HepG2 (cell line): ENCODE measurements around the gene POC1A. TPM values are rescaled to one million over a fixed set of nuclear protein-coding genes. Genes with fewer than 3 reads are reported as not detected.

Source experiments
- GATAD2A ChIP-seq: IDR thresholded peaks from 2 replicates; pipeline ENCODE4 v1.6.1; 2016
- HIC2 ChIP-seq: sonication (generic); formaldehyde crosslinking; IDR thresholded peaks from 2 replicates; pipeline ENCODE4 v1.9.0; 2022; ENCODE audit warnings: low read depth, missing genetic modification reagents
- HNF4G ChIP-seq, 2 experiments: sonication (generic) in 1 of 2; formaldehyde crosslinking in 1 of 2; IDR thresholded peaks; 2 replicates each; pipeline versions ENCODE4 v1.4.0 to v1.6.1; 2011 to 2020; ENCODE audit warnings: borderline replicate concordance in 2 of 2, low read depth in 2 of 2, mild to moderate bottlenecking in 2 of 2, low read length in 1 of 2, missing genetic modification reagents in 1 of 2, moderate library complexity in 1 of 2
- KDM5B ChIP-seq: sonication (generic); formaldehyde crosslinking; IDR thresholded peaks from 2 replicates; pipeline ENCODE4 v1.4.0; 2020; ENCODE audit warnings: missing genetic modification reagents, mild to moderate bottlenecking, borderline replicate concordance
- MED13 ChIP-seq: sonication (generic); formaldehyde crosslinking; IDR thresholded peaks from 2 replicates; pipeline ENCODE4 v1.5.0; 2020; ENCODE audit warnings: missing genetic modification reagents
- NONO ChIP-seq, 2 experiments: fragments of 450-650 bp in 1 of 2; sonication (generic) in 1 of 2; formaldehyde crosslinking in 1 of 2; IDR thresholded peaks in 1 of 2; conservative IDR thresholded peaks in 1 of 2; 2 replicates each; pipeline versions ENCODE4 v1.6.1 to v1.8.0; 2017 to 2022; ENCODE audit warnings: mild to moderate bottlenecking in 1 of 2, missing genetic modification reagents in 1 of 2, moderate library complexity in 1 of 2
- PHF20 ChIP-seq: sonication (generic); formaldehyde crosslinking; IDR thresholded peaks from 2 replicates; pipeline ENCODE4 v1.5.0; 2020; ENCODE audit warnings: mild to moderate bottlenecking, missing genetic modification reagents
- RFX3 ChIP-seq: IDR thresholded peaks from 2 replicates; pipeline ENCODE4 v1.6.1; 2016; ENCODE audit warnings: missing biosample characterization, missing genetic modification reagents
- SMARCC2 ChIP-seq: fragments of 450-650 bp; IDR thresholded peaks from 2 replicates; pipeline ENCODE4 v1.6.1; 2017; ENCODE audit warnings: antibody characterized with exemption, mild to moderate bottlenecking
- TRIM24 ChIP-seq: sonication (generic); formaldehyde crosslinking; IDR thresholded peaks from 2 replicates; pipeline ENCODE4 v1.8.0; 2022; ENCODE audit warnings: mild to moderate bottlenecking, missing genetic modification reagents
- ZFYVE20 ChIP-seq: sonication (generic); formaldehyde crosslinking; IDR thresholded peaks from 2 replicates; pipeline ENCODE4 v1.8.0; 2023; ENCODE audit warnings: low read depth, mild to moderate bottlenecking, moderate library complexity, missing genetic modification reagents, borderline replicate concordance
- ZNF24 ChIP-seq: fragments of 450-650 bp; IDR thresholded peaks from 2 replicates; pipeline ENCODE4 v1.6.1; 2017; ENCODE audit warnings: antibody characterized with exemption, mild to moderate bottlenecking
- ZNF260 ChIP-seq: sonication (generic); formaldehyde crosslinking; IDR thresholded peaks from 2 replicates; pipeline ENCODE4 v1.4.0; 2020; ENCODE audit warnings: missing genetic modification reagents, low read depth, mild to moderate bottlenecking, borderline replicate concordance
- ZNF3 ChIP-seq: IDR thresholded peaks from 2 replicates; pipeline ENCODE4 v1.7.0; 2017; ENCODE audit warnings: inconsistent platforms
- ZNF775 ChIP-seq: sonication (generic); formaldehyde crosslinking; IDR thresholded peaks from 2 replicates; pipeline ENCODE4 v1.4.0; 2020; ENCODE audit warnings: missing genetic modification reagents, mild to moderate bottlenecking, moderate library complexity, borderline replicate concordance
- ZNF883 ChIP-seq: sonication (generic); formaldehyde crosslinking; IDR thresholded peaks from 2 replicates; pipeline ENCODE4 v1.5.1; 2020; ENCODE audit warnings: mild to moderate bottlenecking, missing genetic modification reagents; ENCODE audit errors: not compliant biosample characterization
- polyA plus RNA-seq, 8 experiments: library from polyadenylated mRNA; depleted of rRNA in 3 of 8; stranded (reverse) in 7 of 8; unstranded in 1 of 8; fragments of >200 nt; fragmentation: Illumina TruSeq in 4 of 8; extraction: Trizol in 4 of 8; gene quantifications; 2 replicates each; pipeline versions ENCODE4 v1.2.1 to v1.2.3, GENCODE V29; 2011 to 2016; ENCODE audit warnings: low read depth in 4 of 8, missing spikeins in 1 of 8, mixed read lengths in 1 of 8; ENCODE audit not compliant: insufficient read depth in 1 of 8
- total RNA-seq, 5 experiments: library from RNA; depleted of rRNA; stranded (reverse); fragments of >200 nt; fragmentation: Illumina TruSeq; extraction: Trizol; gene quantifications; 2 replicates each; pipeline ENCODE4 v1.2.3, GENCODE V29; 2016; ENCODE audit warnings: low read depth in 1 of 5
- TF ChIP-seq, protein P1 (sequence below): sonication (generic); formaldehyde crosslinking; IDR thresholded peaks from 2 replicates; pipeline ENCODE4 v1.4.0; 2020; ENCODE audit warnings: missing genetic modification reagents
- TF ChIP-seq, protein P2 (sequence below): sonication (generic); formaldehyde crosslinking; IDR thresholded peaks from 2 replicates; pipeline ENCODE4 v1.5.0; 2020; ENCODE audit warnings: mild to moderate bottlenecking, missing genetic modification reagents, borderline replicate concordance
- TF ChIP-seq, protein P3 (sequence below): sonication (generic); formaldehyde crosslinking; IDR thresholded peaks from 2 replicates; pipeline ENCODE4 v1.8.0; 2022; ENCODE audit warnings: missing genetic modification reagents, mild to moderate bottlenecking, inconsistent platforms, borderline replicate concordance
- TF ChIP-seq, protein P4 (sequence below): sonication (generic); formaldehyde crosslinking; IDR thresholded peaks from 2 replicates; pipeline ENCODE4 v1.5.0; 2020; ENCODE audit warnings: mild to moderate bottlenecking, missing genetic modification reagents, moderate library complexity

The POC1A gene
- total and polyA plus RNA-seq, 2 of the 13 experiments (the other 11 are each of a cell fraction or from before 2014, with no cell fraction given): 14.6 to 20.0 TPM

DNA sequence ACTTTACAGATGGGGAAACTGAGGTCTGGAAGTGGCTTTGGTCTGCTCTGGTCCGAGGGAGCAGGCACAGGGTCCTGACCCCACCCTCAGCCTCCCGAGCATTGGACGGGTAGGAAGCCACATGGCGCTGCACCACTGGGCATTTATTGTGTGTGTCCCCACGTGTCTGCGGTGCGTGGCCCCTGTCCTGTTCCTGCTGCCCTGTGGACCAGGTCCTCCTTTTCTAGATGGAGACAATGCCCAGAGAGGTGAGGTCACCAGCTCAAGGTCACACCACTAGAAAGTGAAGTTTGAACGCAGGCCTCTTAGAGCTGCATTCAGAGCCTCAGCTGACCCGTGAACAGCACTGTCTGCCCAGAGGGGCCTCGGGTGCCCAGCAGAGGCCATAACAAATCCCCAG, 124.7 kb downstream of the POC1A start (continued):
- TF ChIP-seq NONO (IDR thresholded peaks at IDR 0.05) (no peak), NONO (CRISPR knock-in tag; conservative IDR thresholded peaks at IDR 0.05) (0 out of 2 replicates have a peak, but pooled peaks have one; percentile 25), ZFYVE20 (CRISPR knock-in tag) (no peak), HNF4G (IDR thresholded peaks at IDR 0.05; ENCODE audit: borderline replicate concordance, low read depth, low read length) (0 out of 2 replicates have a peak, but pooled peaks have one; percentile 15), HNF4G (CRISPR knock-in tag; IDR thresholded peaks at IDR 0.05; ENCODE audit: borderline replicate concordance, low read depth) (no peak), ZNF775 (CRISPR knock-in tag) (no peak), ZNF883 (CRISPR knock-in tag) (no peak), PHF20 (CRISPR knock-in tag) (no peak), HIC2 (no peak), ZNF3 (CRISPR knock-in tag) (no peak), TRIM24 (CRISPR knock-in tag) (no peak), ZNF260 (CRISPR knock-in tag) (no peak), SMARCC2 (no peak), MED13 (CRISPR knock-in tag) (no peak), GATAD2A (peak; percentile 39; the same call in 1 of the 2 replicates), ZNF24 (no peak), RFX3 (CRISPR knock-in tag) (no peak), KDM5B (CRISPR knock-in tag) (no peak)
- TF ChIP-seq, protein P1, sequence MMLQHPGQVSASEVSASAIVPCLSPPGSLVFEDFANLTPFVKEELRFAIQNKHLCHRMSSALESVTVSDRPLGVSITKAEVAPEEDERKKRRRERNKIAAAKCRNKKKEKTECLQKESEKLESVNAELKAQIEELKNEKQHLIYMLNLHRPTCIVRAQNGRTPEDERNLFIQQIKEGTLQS (CRISPR knock-in tag): peak; percentile 51; the same call in 1 of the 2 replicates
- TF ChIP-seq, protein P2, sequence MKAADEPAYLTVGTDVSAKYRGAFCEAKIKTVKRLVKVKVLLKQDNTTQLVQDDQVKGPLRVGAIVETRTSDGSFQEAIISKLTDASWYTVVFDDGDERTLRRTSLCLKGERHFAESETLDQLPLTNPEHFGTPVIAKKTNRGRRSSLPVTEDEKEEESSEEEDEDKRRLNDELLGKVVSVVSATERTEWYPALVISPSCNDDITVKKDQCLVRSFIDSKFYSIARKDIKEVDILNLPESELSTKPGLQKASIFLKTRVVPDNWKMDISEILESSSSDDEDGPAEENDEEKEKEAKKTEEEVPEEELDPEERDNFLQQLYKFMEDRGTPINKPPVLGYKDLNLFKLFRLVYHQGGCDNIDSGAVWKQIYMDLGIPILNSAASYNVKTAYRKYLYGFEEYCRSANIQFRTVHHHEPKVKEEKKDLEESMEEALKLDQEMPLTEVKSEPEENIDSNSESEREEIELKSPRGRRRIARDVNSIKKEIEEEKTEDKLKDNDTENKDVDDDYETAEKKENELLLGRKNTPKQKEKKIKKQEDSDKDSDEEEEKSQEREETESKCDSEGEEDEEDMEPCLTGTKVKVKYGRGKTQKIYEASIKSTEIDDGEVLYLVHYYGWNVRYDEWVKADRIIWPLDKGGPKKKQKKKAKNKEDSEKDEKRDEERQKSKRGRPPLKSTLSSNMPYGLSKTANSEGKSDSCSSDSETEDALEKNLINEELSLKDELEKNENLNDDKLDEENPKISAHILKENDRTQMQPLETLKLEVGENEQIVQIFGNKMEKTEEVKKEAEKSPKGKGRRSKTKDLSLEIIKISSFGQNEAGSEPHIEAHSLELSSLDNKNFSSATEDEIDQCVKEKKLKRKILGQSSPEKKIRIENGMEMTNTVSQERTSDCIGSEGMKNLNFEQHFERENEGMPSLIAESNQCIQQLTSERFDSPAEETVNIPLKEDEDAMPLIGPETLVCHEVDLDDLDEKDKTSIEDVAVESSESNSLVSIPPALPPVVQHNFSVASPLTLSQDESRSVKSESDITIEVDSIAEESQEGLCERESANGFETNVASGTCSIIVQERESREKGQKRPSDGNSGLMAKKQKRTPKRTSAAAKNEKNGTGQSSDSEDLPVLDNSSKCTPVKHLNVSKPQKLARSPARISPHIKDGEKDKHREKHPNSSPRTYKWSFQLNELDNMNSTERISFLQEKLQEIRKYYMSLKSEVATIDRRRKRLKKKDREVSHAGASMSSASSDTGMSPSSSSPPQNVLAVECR (CRISPR knock-in tag): peak; percentile 23; the same call in 1 of the 2 replicates
- TF ChIP-seq, protein P3, sequence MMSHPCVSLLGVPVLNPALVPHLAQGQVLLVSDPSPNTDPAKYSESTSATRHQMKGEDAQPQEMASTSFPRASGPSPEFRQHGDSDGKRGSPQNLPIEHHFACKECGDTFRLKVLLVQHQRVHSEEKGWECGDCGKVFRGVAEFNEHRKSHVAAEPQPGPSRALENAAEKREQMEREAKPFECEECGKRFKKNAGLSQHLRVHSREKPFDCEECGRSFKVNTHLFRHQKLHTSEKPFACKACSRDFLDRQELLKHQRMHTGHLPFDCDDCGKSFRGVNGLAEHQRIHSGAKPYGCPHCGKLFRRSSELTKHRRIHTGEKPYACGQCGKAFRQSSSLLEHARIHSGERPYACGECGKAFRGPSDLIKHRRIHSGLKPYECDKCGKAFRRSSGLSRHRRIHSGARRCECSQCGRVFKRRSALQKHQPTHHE (CRISPR knock-in tag): no peak
- TF ChIP-seq, protein P4, sequence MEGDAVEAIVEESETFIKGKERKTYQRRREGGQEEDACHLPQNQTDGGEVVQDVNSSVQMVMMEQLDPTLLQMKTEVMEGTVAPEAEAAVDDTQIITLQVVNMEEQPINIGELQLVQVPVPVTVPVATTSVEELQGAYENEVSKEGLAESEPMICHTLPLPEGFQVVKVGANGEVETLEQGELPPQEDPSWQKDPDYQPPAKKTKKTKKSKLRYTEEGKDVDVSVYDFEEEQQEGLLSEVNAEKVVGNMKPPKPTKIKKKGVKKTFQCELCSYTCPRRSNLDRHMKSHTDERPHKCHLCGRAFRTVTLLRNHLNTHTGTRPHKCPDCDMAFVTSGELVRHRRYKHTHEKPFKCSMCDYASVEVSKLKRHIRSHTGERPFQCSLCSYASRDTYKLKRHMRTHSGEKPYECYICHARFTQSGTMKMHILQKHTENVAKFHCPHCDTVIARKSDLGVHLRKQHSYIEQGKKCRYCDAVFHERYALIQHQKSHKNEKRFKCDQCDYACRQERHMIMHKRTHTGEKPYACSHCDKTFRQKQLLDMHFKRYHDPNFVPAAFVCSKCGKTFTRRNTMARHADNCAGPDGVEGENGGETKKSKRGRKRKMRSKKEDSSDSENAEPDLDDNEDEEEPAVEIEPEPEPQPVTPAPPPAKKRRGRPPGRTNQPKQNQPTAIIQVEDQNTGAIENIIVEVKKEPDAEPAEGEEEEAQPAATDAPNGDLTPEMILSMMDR (CRISPR knock-in tag): no peak
